Activated CD4-positive, alpha-beta memory T cell treated with anti-CD3 and anti-CD28 coated beads, Interleukin-2, amount 10 ng/mL, durations not matched to agents 7 days and 5 days (primary cell): Measurements from ENCODE around the gene LYPD6. TPM values are rescaled to one million over a fixed set of nuclear protein-coding genes. Genes with fewer than 3 reads are reported as not detected.

Experiments used
- CTCF ChIA-PET: fragments of 350-600 bp; sonication (Branson Sonifier 250); formaldehyde crosslinking; loops from one replicate; lab custom pipeline; 2021; ENCODE audit warnings: antibody characterized with exemption, inconsistent platforms; lab: Charles Lee
- POLR2A ChIA-PET: fragments of 350-600 bp; sonication (Branson Sonifier 250); formaldehyde crosslinking; loops from one replicate; lab custom pipeline; 2021; ENCODE audit warnings: antibody characterized with exemption; lab: Charles Lee
- DNase-seq: peaks from one replicate; pipeline ENCODE4 v3.0.0-alpha.2; 2020
- H3K27ac Mint-ChIP-seq: one replicate; pipeline ENCODE4 v1.8.0; 2021; ENCODE audit warnings: mild to moderate bottlenecking, mixed read lengths
- H3K27me3 Mint-ChIP-seq: one replicate; pipeline ENCODE4 v1.8.0; 2021; ENCODE audit warnings: mixed read lengths
- H3K36me3 Mint-ChIP-seq: one replicate; pipeline ENCODE4 v1.8.0; 2021; ENCODE audit warnings: low read depth, mixed read lengths
- H3K4me1 Mint-ChIP-seq: one replicate; pipeline ENCODE4 v1.8.0; 2021; ENCODE audit warnings: mixed read lengths
- H3K4me3 Mint-ChIP-seq: one replicate; pipeline ENCODE4 v1.8.0; 2021; ENCODE audit warnings: mild to moderate bottlenecking, mixed read lengths
- H3K9me3 Mint-ChIP-seq: one replicate; pipeline ENCODE4 v1.8.0; 2021; ENCODE audit warnings: mixed read lengths
- total RNA-seq, 2 experiments: library from RNA; stranded (reverse); gene quantifications; one replicate each; pipeline ENCODE4 v1.2.3, GENCODE V29; 2021

LYPD6 gene
- total RNA-seq, 2 experiments from 2014 or later = not detected

- Mint-ChIP-seq H3K36me3 (no peaks in the 10 kb centered on the region), H3K27ac (no peak overlapping the region), H3K27me3 (peaks cover 5% of the 10 kb centered on the region), H3K9me3 (no peaks in the 10 kb centered on the region), H3K4me1 (no peaks in the 10 kb centered on the region), H3K4me3 (no peak overlapping the region)
- no peak for DNase-seq
- ChIA-PET CTCF (no interaction called here), POLR2A (no interaction called here)
These were observed 63.2 kb downstream of the LYPD6 start for GRCh38 chr2:149393614-149394013.

GRCh38 chr2:149394864-149395263 is 64.5 kb downstream of the LYPD6 start:
- H3K27ac Mint-ChIP-seq = no peak overlapping the region
- ChIA-PET CTCF (no interaction called here), POLR2A (no interaction called here)
- H3K4me3 Mint-ChIP-seq = no peak overlapping the region
- no peaks in the 10 kb centered on the region for H3K36me3 Mint-ChIP-seq
- H3K27me3 Mint-ChIP-seq = peaks cover 5% of the 10 kb centered on the region
- H3K4me1 Mint-ChIP-seq = no peaks in the 10 kb centered on the region
- DNase-seq = no peak
- H3K9me3 Mint-ChIP-seq = no peaks in the 10 kb centered on the region

DNA sequence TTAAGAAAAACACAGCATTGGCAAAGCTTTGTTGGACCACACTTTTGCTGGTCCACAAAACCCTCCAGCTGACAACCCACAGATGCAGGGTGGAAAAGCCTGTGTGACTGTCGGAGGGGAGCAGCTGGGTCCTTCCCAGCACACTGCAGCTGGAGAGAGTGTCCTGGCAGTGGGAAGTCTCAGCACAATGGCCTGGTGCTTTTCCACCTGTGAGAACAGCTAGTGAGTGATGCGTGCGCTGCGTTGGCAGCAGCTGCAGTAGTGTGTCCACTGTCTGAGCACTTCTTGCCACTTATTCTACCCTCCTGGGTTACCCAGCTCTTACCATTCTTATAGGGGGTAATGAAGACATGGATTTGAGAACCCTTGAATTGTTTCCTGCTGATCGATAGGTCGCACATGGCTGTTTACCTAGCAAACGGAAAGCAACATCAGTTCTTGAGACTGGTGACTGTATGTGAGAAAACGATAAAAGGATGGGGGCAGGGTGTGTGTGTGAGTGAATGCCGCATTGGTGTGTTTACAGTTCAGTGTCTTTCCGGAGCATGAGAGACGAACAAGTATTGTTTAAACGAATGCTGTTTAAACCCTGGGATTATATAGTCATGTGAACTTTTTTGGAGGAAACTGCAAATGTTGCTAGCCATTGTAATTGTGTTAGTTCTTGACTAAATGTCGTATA is 69.7 kb downstream of the LYPD6 start:
- H3K27me3 Mint-ChIP-seq = peaks cover 5% of the 10 kb centered on the region
- H3K36me3 Mint-ChIP-seq = no peaks in the 10 kb centered on the region
- H3K4me1 Mint-ChIP-seq = no peaks in the 10 kb centered on the region
- no peak overlapping the region for H3K27ac Mint-ChIP-seq
- no peaks in the 10 kb centered on the region for H3K9me3 Mint-ChIP-seq
- no peak overlapping the region for H3K4me3 Mint-ChIP-seq
- no peak for DNase-seq
- POLR2A ChIA-PET = no interaction called here
- CTCF ChIA-PET = no interaction called here

DNA sequence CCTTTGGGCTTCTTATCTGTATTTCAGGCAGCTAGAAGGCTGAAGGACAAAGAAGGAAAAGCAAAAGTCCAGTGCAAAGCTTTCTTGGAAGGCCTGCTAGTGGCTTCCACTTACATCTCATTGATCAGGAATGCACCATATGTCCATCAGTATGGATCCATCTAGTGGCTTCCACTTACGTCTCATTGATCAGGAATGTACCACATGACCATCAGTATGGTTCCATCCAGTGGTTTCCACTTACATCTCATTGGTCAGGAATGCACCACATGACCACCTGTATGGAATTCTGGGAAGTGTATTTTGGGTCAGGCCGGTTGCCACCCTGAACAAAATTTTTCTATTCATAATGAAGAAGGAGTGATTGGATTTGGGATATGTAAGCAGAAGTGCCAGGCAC is 70.6 kb downstream of the LYPD6 start:
- ChIA-PET POLR2A (no interaction called here), CTCF (no interaction called here)
- H3K4me1 Mint-ChIP-seq = no peaks in the 10 kb centered on the region
- H3K27ac Mint-ChIP-seq = no peak overlapping the region
- no peaks in the 10 kb centered on the region for H3K36me3 Mint-ChIP-seq
- DNase-seq = no peak
- H3K4me3 Mint-ChIP-seq = no peak overlapping the region
- H3K27me3 Mint-ChIP-seq = peaks cover 5% of the 10 kb centered on the region
- no peaks in the 10 kb centered on the region for H3K9me3 Mint-ChIP-seq

GRCh38 chr2:149409506-149409905 is 79.1 kb downstream of the LYPD6 start:
- Mint-ChIP-seq H3K36me3 (no peaks in the 10 kb centered on the region), H3K9me3 (peaks cover 3% of the 10 kb centered on the region), H3K4me1 (no peaks in the 10 kb centered on the region), H3K27ac (no peak overlapping the region), H3K4me3 (no peak overlapping the region), H3K27me3 (peaks cover 2% of the 10 kb centered on the region)
- ChIA-PET CTCF (no interaction called here), POLR2A (no interaction called here)
- no peak for DNase-seq

DNA sequence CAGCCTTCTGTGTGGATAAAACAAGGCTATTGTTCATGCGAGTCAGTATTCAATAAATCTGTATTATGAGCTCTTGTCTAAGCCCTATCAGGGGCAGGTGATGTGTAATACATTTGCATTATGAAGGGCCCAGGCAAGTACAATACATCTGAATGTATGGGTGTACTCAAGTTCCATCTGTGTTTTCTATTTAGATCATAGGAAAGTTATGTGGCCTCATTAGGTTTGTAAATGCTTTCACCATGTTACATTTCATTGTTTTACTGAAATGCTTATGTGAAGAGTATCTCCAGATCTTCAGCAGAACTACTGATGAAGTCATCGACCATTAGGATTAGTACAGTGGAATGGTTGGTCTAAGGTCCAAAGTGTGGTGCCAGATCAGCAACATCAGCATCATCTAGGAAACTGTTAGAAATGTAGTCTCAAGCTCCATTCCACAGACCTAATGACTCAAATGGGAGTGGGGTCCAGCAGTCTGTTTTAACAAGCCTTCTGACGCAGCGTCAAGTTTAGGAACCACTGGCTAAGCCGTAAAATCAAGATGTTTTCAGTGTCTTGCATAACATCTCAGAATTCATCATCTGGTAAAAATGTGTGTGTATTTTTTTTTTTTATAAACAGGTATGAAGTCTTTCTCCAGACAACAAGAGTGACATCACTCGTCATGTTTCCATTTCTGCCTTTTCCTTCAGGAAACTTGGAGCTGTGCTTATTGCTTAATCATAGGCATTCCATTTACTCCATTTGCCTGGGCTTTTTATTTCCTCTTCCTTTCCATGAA is 80.5 kb downstream of the LYPD6 start:
- H3K27ac Mint-ChIP-seq = no peak overlapping the region
- DNase-seq = no peak
- peaks cover 2% of the 10 kb centered on the region for H3K27me3 Mint-ChIP-seq
- H3K4me3 Mint-ChIP-seq = no peak overlapping the region
- peaks cover 3% of the 10 kb centered on the region for H3K9me3 Mint-ChIP-seq
- no peaks in the 10 kb centered on the region for H3K4me1 Mint-ChIP-seq
- no peaks in the 10 kb centered on the region for H3K36me3 Mint-ChIP-seq
- POLR2A ChIA-PET = no interaction called here
- CTCF ChIA-PET = no interaction called here

DNA sequence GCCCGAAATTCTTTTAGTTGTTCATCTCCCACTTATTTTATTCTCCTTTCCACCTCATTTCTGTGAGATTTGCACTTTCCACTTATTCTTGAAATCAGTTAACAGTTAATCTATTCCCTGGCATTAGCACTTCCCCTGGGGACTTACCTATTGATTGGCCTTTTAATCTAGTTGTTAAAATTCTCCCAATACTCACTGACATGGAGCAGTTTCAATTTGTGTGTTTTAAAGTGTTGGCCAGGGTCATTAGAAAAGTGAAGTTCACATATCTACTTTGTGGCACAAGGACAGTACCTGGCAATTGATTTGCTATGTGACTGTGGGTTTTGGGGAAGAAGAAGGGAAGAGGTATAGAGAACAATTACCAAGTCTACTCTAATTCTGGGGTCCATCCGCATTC is 83.1 kb downstream of the LYPD6 start:
- peaks cover 3% of the 10 kb centered on the region for H3K9me3 Mint-ChIP-seq
- H3K27ac Mint-ChIP-seq = no peak overlapping the region
- no peak for DNase-seq
- H3K4me3 Mint-ChIP-seq = no peak overlapping the region
- H3K36me3 Mint-ChIP-seq = no peaks in the 10 kb centered on the region
- ChIA-PET POLR2A (no interaction called here), CTCF (no interaction called here)
- no peaks in the 10 kb centered on the region for H3K4me1 Mint-ChIP-seq
- peaks cover 3% of the 10 kb centered on the region for H3K27me3 Mint-ChIP-seq

DNA sequence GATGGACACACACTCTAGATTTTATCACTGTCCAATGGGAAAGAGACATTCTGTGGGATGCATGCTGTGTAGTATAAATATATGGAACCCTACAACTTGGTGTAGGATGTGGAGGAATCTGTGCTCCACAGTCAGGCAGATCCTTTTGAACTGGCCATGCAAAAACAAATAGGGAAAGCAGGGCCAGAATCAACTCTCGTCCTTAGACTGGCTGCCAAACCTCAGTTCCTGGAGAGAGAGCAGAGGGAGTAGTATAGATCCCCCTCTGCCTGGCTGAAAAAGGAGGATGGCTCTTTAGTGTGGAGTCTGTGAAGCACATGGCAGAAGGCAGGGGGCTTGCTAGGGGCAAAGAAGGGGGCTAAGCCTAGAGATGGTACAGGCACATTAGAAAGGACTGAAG is 84.7 kb downstream of the LYPD6 start:
- ChIA-PET CTCF (no interaction called here), POLR2A (no interaction called here)
- no peaks in the 10 kb centered on the region for H3K36me3 Mint-ChIP-seq
- no peak for DNase-seq
- H3K27me3 Mint-ChIP-seq = peaks cover 3% of the 10 kb centered on the region
- no peaks in the 10 kb centered on the region for H3K9me3 Mint-ChIP-seq
- no peaks in the 10 kb centered on the region for H3K4me1 Mint-ChIP-seq
- no peak overlapping the region for H3K27ac Mint-ChIP-seq
- no peak overlapping the region for H3K4me3 Mint-ChIP-seq

DNA sequence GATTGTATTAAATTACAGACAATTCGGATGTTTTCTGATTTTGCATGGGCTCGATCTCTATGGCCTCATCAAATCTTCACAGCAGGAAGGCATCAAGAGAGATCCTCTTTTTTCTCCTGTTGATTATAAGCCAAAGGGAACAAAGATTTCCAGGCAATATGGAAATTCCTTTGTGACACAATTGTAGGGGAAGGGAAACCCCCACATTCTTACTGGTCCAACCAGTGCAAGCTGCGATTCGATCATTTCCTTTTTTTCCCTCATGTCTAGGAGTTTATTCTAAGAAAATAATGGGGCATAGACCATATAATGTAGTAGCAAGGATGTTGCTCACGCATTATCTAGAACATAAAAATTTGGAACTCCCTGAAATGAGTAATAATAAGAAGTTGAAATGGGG is 87.7 kb downstream of the LYPD6 start:
- Mint-ChIP-seq H3K4me3 (no peak overlapping the region), H3K27me3 (peaks cover 4% of the 10 kb centered on the region), H3K4me1 (no peaks in the 10 kb centered on the region), H3K9me3 (no peaks in the 10 kb centered on the region), H3K36me3 (no peaks in the 10 kb centered on the region), H3K27ac (no peak overlapping the region)
- POLR2A ChIA-PET = no interaction called here
- no peak for DNase-seq
- CTCF ChIA-PET = no interaction called here

DNA sequence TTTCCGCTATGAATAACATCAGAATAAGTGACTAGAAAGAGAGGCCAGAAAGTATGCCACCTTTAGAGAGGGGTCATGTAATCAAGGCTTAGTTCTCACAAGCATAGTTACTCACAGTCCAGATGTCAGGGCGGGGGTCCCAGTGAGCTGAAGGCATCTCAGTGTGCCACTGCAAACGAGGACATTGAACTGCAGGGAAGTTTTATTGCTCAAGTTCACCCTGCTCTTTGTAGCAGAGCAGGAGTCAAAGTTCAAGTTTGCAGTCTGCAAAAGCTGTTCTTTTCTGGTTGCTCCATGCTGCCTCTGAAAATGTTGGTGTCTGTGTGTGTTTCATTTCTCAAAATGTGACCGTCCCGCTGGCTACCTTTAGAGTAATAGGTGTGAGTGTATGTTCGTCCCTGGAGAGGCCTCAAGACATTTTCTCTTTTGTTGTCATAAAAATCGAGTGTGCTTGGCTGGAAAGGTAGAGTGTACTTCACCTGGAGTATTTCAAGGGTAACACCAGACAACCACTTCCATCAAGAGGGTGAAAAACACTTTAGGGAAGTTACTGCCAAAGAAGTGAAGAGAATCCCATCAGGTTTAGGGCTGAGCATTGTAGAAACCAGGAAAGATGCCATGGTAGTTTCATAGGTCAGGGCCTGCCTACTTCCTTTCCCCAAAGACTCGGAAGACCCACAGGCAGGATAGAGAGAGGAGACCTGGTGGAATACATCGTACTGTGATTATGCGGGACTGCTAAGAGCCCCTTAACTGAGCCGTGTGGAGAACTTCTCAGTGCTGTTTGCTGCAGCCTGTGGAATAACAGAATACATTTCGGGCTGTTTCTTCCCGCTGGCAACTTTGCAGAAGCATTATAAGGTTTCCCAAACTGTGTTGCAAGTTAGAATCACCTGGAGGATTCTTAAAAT is 89.9 kb downstream of the LYPD6 start:
- Mint-ChIP-seq H3K27ac (no peak overlapping the region), H3K4me1 (no peaks in the 10 kb centered on the region), H3K36me3 (no peaks in the 10 kb centered on the region), H3K27me3 (peaks cover 4% of the 10 kb centered on the region), H3K4me3 (no peak overlapping the region), H3K9me3 (no peaks in the 10 kb centered on the region)
- no peak for DNase-seq
- CTCF ChIA-PET = no interaction called here
- POLR2A ChIA-PET = no interaction called here

- Mint-ChIP-seq H3K4me3 (no peak overlapping the region), H3K27ac (no peak overlapping the region), H3K36me3 (no peaks in the 10 kb centered on the region), H3K27me3 (peaks cover 8% of the 10 kb centered on the region), H3K4me1 (no peaks in the 10 kb centered on the region), H3K9me3 (no peaks in the 10 kb centered on the region)
- DNase-seq = no peak
- ChIA-PET POLR2A (no interaction called here), CTCF (no interaction called here)
These were observed 91.4 kb downstream of the LYPD6 start for GRCh38 chr2:149421791-149422190.

DNA sequence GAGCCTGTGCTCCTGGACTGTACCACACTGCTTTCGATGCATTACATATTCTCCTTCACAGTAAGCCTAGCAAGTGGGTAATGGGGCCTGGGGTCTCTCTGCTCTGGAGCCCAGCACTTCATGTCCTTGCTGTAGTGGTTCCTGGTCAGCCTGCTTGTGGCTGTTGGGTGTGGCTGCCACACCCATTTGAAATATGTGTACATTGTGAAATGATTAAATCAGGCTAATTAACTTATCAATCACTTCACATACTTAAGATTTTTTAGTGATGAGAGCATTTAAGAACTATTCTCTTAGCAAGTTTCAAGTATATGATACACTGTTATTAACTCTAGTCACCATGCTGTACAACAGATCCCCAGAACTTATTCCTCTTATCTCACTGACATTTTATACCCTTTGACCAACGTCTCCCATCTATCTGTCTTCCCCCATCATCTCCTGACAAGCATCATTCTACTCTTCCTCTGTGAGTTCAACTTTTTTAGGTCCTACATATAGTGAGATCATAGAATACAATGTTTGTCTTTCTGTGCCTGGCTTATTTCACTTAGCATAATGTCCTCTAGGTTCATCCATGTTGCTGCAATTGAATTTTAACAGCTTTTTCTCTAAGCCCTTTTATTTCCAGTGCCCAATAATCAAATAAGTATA is 92.1 kb downstream of the LYPD6 start:
- CTCF ChIA-PET = no interaction called here
- Mint-ChIP-seq H3K9me3 (no peaks in the 10 kb centered on the region), H3K36me3 (no peaks in the 10 kb centered on the region), H3K27ac (no peak overlapping the region), H3K27me3 (peaks cover 6% of the 10 kb centered on the region), H3K4me3 (no peak overlapping the region), H3K4me1 (no peaks in the 10 kb centered on the region)
- no peak for DNase-seq
- POLR2A ChIA-PET = no interaction called here

DNA sequence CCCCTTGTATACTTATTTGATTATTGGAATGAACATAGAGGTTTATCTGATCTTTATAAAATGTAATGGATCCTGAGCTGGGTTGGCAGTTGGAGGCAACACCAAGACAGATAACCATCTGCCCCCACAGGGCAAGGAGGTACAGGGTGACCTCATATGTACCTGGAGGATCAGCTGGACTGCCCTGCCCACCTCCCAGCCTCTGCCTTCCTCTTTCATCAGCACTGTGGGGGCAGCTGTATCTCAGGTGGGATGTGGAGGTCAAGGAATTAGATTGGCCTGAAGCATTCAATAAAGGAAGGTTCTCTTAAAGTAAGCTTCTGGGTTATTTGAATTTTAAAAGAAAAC is 92.6 kb downstream of the LYPD6 start:
- Mint-ChIP-seq H3K4me1 (no peaks in the 10 kb centered on the region), H3K36me3 (no peaks in the 10 kb centered on the region), H3K9me3 (no peaks in the 10 kb centered on the region), H3K27ac (no peak overlapping the region), H3K27me3 (peaks cover 9% of the 10 kb centered on the region), H3K4me3 (no peak overlapping the region)
- ChIA-PET CTCF (no interaction called here), POLR2A (no interaction called here)
- no peak for DNase-seq
